ENCODE data around the gene ZBED6.

GRCh38 chr1:203823306-203823705 lies 27.9 kb downstream of the ZBED6 start:
- no peak for TF ChIP-seq CTCF (conservative IDR thresholded peaks at IDR 0.05)
- TF ChIP-seq ZFX (IDR thresholded peaks at IDR 0.05) = no peak

All from C4-2B (cell line).